Osteoblast (primary cell): ENCODE measurements around the gene OGFOD1. TPM values are rescaled to one million over a fixed set of nuclear protein-coding genes. Genes with fewer than 3 reads are reported as not detected.
"Not testable (repeated sequence)": the region's sequence is repeated elsewhere in the genome, so short reads cannot be mapped to it uniquely, and the experiment has no call there.

Experiments used
- DNase-seq: peaks from one replicate; pipeline ENCODE4 v3.0.0; 2011; ENCODE audit warnings: low spot score, mixed read lengths; ENCODE audit not compliant: insufficient read length; ENCODE audit errors: missing footprints
- H2AFZ ChIP-seq: 2 replicates; pipeline ENCODE4 v1.6.0; 2011; ENCODE audit warnings: mild to moderate bottlenecking, low read length
- H3K27ac ChIP-seq: 2 replicates; pipeline ENCODE4 v1.5.1; 2011; ENCODE audit warnings: mild to moderate bottlenecking, low read depth, low read length, moderate library complexity
- H3K27me3 ChIP-seq: 2 replicates; pipeline ENCODE4 v1.6.0; 2012; ENCODE audit warnings: mild to moderate bottlenecking, control low read depth, inconsistent platforms, low read length, moderate library complexity; ENCODE audit not compliant: insufficient read depth
- H3K36me3 ChIP-seq: 2 replicates; pipeline ENCODE4 v1.5.1; 2011; ENCODE audit warnings: mild to moderate bottlenecking, low read length, control low read depth, moderate library complexity; ENCODE audit not compliant: insufficient read depth
- H3K4me1 ChIP-seq: 2 replicates; pipeline ENCODE4 v1.5.1; 2011; ENCODE audit warnings: mild to moderate bottlenecking, low read length, control low read depth, moderate library complexity; ENCODE audit not compliant: insufficient read depth
- H3K4me2 ChIP-seq: 2 replicates; pipeline ENCODE4 v1.6.0; 2011; ENCODE audit warnings: mild to moderate bottlenecking, low read length; ENCODE audit not compliant: insufficient read depth
- H3K4me3 ChIP-seq: fragments of 200-600 bp; sonication (generic); 3 replicates; pipeline ENCODE4 v1.5.1; 2012; ENCODE audit warnings: mild to moderate bottlenecking, low read length, inconsistent platforms; ENCODE audit not compliant: insufficient read depth
- H3K79me2 ChIP-seq: 2 replicates; pipeline ENCODE4 v1.6.0; 2012; ENCODE audit warnings: mild to moderate bottlenecking, low read length, control low read depth, inconsistent platforms; ENCODE audit not compliant: insufficient read depth
- H3K9me3 ChIP-seq: 2 replicates; pipeline ENCODE4 v1.5.1; 2011; ENCODE audit warnings: low read depth, low read length, control low read depth
- H4K20me1 ChIP-seq: 2 replicates; pipeline ENCODE4 v1.6.0; 2012; ENCODE audit warnings: mild to moderate bottlenecking, low read length, control low read depth; ENCODE audit not compliant: insufficient read depth
- total RNA-seq: library from RNA; depleted of rRNA; stranded (reverse); fragments of >200 nt; gene quantifications from 2 replicates; pipeline ENCODE4 v1.2.3, GENCODE V29; 2012
- TF ChIP-seq, protein P1 (sequence below): IDR thresholded peaks from 2 replicates; pipeline ENCODE4 v1.5.1; 2011; ENCODE audit warnings: mild to moderate bottlenecking, low read depth, low read length, moderate library complexity; ENCODE audit errors: extremely low read depth

OGFOD1 gene
- total RNA-seq, 1 donor, result 47.4 TPM

DNA sequence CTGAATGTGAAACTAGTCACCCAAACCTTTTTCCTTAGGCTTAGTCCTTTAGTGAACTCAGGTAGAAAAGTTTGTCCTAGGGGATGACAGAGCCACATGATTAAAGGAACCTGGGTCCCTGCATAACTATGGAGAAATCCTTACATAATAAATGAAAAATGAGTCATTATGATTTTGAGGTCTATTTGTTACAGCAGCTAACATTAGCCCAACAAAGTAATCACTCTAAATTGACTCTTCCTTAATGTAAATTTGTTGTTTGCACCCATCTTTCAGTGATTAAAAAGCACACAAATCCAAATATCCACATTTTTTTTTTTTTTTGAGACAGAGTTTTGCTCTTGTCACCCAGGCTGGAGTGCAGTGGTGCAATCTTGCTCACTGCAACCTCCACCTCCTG is 32.0 kb downstream of the OGFOD1 start:
- no peak overlapping the region for H2AFZ ChIP-seq
- H3K9me3 ChIP-seq, result no peaks in the 10 kb centered on the region
- H3K4me3 ChIP-seq, result no peak overlapping the region
- H3K4me2 ChIP-seq, result no peak overlapping the region
- TF ChIP-seq, protein P1, sequence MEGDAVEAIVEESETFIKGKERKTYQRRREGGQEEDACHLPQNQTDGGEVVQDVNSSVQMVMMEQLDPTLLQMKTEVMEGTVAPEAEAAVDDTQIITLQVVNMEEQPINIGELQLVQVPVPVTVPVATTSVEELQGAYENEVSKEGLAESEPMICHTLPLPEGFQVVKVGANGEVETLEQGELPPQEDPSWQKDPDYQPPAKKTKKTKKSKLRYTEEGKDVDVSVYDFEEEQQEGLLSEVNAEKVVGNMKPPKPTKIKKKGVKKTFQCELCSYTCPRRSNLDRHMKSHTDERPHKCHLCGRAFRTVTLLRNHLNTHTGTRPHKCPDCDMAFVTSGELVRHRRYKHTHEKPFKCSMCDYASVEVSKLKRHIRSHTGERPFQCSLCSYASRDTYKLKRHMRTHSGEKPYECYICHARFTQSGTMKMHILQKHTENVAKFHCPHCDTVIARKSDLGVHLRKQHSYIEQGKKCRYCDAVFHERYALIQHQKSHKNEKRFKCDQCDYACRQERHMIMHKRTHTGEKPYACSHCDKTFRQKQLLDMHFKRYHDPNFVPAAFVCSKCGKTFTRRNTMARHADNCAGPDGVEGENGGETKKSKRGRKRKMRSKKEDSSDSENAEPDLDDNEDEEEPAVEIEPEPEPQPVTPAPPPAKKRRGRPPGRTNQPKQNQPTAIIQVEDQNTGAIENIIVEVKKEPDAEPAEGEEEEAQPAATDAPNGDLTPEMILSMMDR, result no peak
- peaks cover 34% of the 10 kb centered on the region for H3K36me3 ChIP-seq
- no peak for DNase-seq
- no peak overlapping the region for H3K27ac ChIP-seq
- no peaks in the 10 kb centered on the region for H4K20me1 ChIP-seq
- peaks cover 4% of the 10 kb centered on the region for H3K4me1 ChIP-seq
- no peaks in the 10 kb centered on the region for H3K79me2 ChIP-seq
- H3K27me3 ChIP-seq, result no peaks in the 10 kb centered on the region

DNA sequence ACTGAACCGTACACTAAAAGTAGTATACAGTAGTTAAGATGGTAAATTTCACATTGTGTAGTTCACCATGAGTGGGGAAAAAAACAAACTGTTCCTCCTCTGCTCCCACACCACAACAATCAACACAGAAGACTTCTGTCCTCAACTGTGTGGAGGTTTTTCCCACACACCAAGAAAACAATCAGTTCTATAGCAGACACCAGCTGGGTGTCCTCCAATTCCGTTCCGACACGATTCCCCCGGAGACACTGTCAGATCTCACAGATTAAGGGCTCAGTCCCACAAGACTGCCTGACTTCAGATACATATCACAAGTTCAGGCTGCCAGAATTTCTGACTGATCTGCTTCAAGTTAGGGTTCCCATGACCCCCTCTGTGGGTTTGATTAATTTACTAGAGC is 36.7 kb downstream of the OGFOD1 start:
- no peaks in the 10 kb centered on the region for H3K79me2 ChIP-seq
- H3K27me3 ChIP-seq, result no peaks in the 10 kb centered on the region
- no peak overlapping the region for H3K4me2 ChIP-seq
- TF ChIP-seq, protein P1, result no peak
- H3K4me3 ChIP-seq, result no peak overlapping the region
- no peaks in the 10 kb centered on the region for H3K9me3 ChIP-seq
- no peaks in the 10 kb centered on the region for H4K20me1 ChIP-seq
- DNase-seq, result no peak
- no peak overlapping the region for H2AFZ ChIP-seq
- peaks cover 16% of the 10 kb centered on the region for H3K36me3 ChIP-seq
- no peak overlapping the region for H3K27ac ChIP-seq
- H3K4me1 ChIP-seq, result no peaks in the 10 kb centered on the region

DNA sequence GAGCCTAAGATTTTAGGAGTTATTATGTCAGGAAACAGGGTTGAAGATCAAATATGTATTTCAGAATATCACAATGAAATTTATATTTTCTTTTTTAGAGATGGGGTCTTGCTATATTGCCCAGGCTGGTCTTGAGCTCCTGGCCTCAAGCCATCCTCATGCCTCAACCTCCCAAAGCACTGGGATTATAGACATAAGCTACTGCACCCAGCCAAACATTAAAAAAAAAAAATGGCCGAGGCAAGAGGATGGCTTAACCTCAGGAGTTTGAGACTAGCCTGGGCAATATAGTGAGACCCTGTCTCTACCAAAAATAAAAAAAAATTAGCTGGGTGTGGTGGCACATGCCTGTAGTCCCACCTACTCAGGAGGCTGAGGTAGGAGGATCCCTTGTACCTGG is 37.5 kb downstream of the OGFOD1 start:
- peaks cover 15% of the 10 kb centered on the region for H3K36me3 ChIP-seq
- not testable (repeated sequence) for H3K27me3 ChIP-seq, DNase-seq, H3K79me2 ChIP-seq, H3K4me2 ChIP-seq, H3K4me3 ChIP-seq, H4K20me1 ChIP-seq, H2AFZ ChIP-seq, H3K4me1 ChIP-seq, H3K9me3 ChIP-seq, H3K27ac ChIP-seq

DNA sequence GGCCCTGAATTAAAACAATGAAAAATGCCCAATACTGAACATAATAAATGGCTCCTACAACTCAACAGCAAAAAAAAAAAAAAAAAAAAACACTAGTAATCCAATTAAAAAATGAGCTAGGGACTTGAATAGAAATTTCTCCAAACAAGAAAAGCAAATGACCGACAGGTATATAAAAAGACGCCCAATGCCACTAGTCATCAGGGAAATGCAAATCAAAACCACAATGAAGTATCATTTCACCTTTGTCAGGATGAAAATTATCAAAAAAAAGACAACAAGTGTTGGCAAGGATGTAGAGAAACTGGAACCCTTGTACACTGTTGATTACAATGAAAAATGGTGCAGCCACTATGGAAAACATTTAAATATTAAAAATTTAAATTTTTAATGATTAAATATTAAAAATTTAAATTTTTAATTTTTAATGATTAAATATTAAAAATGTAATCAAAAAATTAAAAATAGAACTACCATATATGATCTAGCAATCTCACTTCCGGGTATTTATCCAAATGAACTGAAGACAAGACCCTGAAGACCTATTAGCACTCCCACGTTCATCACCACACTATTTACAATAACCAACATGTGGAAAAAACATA is 40.4 kb downstream of the OGFOD1 start:
- Histone ChIP-seq H3K4me2 (no peak overlapping the region), H4K20me1 (no peaks in the 10 kb centered on the region), H3K27ac (no peak overlapping the region), H2AFZ (no peak overlapping the region), H3K36me3 (peaks cover 1% of the 10 kb centered on the region), H3K4me3 (no peak overlapping the region), H3K9me3 (no peaks in the 10 kb centered on the region), H3K79me2 (no peaks in the 10 kb centered on the region), H3K27me3 (no peaks in the 10 kb centered on the region), H3K4me1 (no peaks in the 10 kb centered on the region)
- no peak for DNase-seq
- TF ChIP-seq, protein P1, result no peak
